NCI-H1105 treated with DMSO at 0.1 percent for 48 hours (cell line): Measurements from ENCODE around the gene SMAD9.

Source experiments
- DNase-seq: peaks from one replicate; lab custom pipeline; 2025; lab: John Stamatoyannopoulos, UW

Gene SMAD9

GRCh38 chr13:36919833-36920615 lies at the start of gene SMAD9:
SMAD9 (minus strand) TSS chr13:36920238; CDS start chr13:36879689, 40,549 bp downstream.
- peak; percentile 78 for DNase-seq

GRCh38 chr13:36966404-36966803 lies 46.4 kb upstream of the SMAD9 start:
- no peak for DNase-seq

GRCh38 chr13:36965767-36966166 lies 45.7 kb upstream of the SMAD9 start:
- no peak for DNase-seq

- DNase-seq: no peak
These were observed 39.5 kb upstream of the SMAD9 start for GRCh38 chr13:36959456-36960116.

- DNase-seq: no peak
These were observed 34.5 kb upstream of the SMAD9 start for GRCh38 chr13:36954542-36954941.

- DNase-seq: no peak
These were observed 30.9 kb upstream of the SMAD9 start for GRCh38 chr13:36950920-36951319.

- no peak for DNase-seq
These were observed 30.3 kb upstream of the SMAD9 start for GRCh38 chr13:36950330-36950729.

GRCh38 chr13:36945078-36945477 lies 25.0 kb upstream of the SMAD9 start:
- DNase-seq: no peak

- DNase-seq: no peak
These were observed 5.6 kb upstream of the SMAD9 start for GRCh38 chr13:36925603-36926002.

GRCh38 chr13:36924001-36924400 lies 4.0 kb upstream of the SMAD9 start:
- DNase-seq: no peak

GRCh38 chr13:36921631-36922301 lies 1.7 kb upstream of the SMAD9 start:
- no peak for DNase-seq

- DNase-seq: peak; percentile 32
These were observed 663 bp upstream of the SMAD9 start for GRCh38 chr13:36920616-36921185.

- peak; percentile 78 for DNase-seq
These were observed 736 bp downstream of the SMAD9 start for GRCh38 chr13:36919171-36919832.

- peak; percentile 56 for DNase-seq
These were observed 1.5 kb downstream of the SMAD9 start for GRCh38 chr13:36918246-36919131.

- no peak for DNase-seq
These were observed 2.7 kb downstream of the SMAD9 start for GRCh38 chr13:36917311-36917710.

- DNase-seq: peak; percentile 52
These were observed 4.0 kb downstream of the SMAD9 start for GRCh38 chr13:36915896-36916640.

GRCh38 chr13:36915106-36915505 lies 4.9 kb downstream of the SMAD9 start:
- peak; percentile 35 for DNase-seq

- DNase-seq: no peak
These were observed 5.4 kb downstream of the SMAD9 start for GRCh38 chr13:36914648-36915047.

- DNase-seq: no peak
These were observed 6.6 kb downstream of the SMAD9 start for GRCh38 chr13:36913463-36913862.

GRCh38 chr13:36912973-36913372 lies 7.1 kb downstream of the SMAD9 start:
- DNase-seq: no peak
